ENCODE measurements around the gene DYRK1B. TPM values are rescaled to one million over a fixed set of nuclear protein-coding genes. Genes with fewer than 3 reads are reported as not detected.

Gene DYRK1B
- total RNA-seq, 1 experiment from 2014 or later: 2.4 TPM

DNA sequence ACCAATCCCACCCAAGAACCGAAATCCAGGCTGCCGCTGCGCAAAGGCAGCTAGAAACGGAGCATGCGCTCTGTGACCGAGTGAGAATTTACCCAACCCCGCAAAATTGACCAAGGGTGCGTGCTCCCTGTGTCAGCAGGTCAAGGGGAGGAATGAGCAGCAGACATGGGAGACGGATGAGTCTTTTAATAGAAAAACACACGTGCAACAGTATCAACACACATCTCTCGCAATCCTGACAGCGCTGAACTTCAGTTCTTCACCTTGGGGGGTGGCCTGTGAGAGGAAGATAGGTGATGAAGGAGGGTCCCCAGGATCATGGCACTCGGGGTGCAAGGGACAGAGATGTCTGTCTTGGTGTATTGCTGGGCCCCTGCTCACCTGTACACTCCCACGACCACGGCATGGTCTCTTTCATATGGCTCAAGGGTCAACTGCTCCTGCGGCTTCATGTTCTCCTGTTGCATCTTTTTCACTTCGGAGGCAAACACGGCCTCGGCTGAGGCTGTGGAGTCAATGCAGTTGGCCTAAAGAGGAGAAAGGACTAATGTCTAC is 402 bp upstream of the DYRK1B start:
- Histone ChIP-seq H3K4me2 (ENCODE audit: low read length) (0 out of 2 replicates have a peak overlapping the region, but pooled peaks have one; percentile 22), H4K20me1 (ENCODE audit: low read length) (0 out of 2 replicates have a peak, but pooled peaks cover 2% of the 10 kb centered on the region), H3K27me3 (ENCODE audit: low read length) (no peaks in the 10 kb centered on the region), H2AFZ (ENCODE audit: low read length) (no peak overlapping the region), H3K27ac (ENCODE audit: low read length) (no peak overlapping the region), H3F3A (ENCODE audit: low read length, unreplicated experiment) (no peaks in the 10 kb centered on the region), H3K36me3 (ENCODE audit: low read depth, low read length) (peaks cover 37% of the 10 kb centered on the region), H3K9ac (ENCODE audit: low read length) (no peak overlapping the region), H3K9me3 (ENCODE audit: low read length) (no peaks in the 10 kb centered on the region), H3K9me2 (replicated peaks; ENCODE audit: low read length) (no peaks in the 10 kb centered on the region), H3K79me2 (ENCODE audit: low read length) (peaks cover 4% of the 10 kb centered on the region; the same call in 1 of the 2 replicates), H3K4me3 (ENCODE audit: low read length) (peak overlapping the region; percentile 73; the same call in 1 of the 2 replicates), H3K4me1 (ENCODE audit: insufficient read depth, low read length) (peaks cover 4% of the 10 kb centered on the region; the same call in 1 of the 2 replicates)
- intact Hi-C loops (cut with micrococcal nuclease): no loop called here
- CTCF ChIA-PET: interaction anchor here (0.9 to 1.1 kb wide), 2 partner anchors 11 to 136 kb away, joined by 3 to 4 read pairs; no protein-coding TSS in a partner anchor
- no TSS peak for BruUV-seq (replicated peaks)
- DNase-seq: no peak
- no peak for ATAC-seq
- TF ChIP-seq, protein P1, sequence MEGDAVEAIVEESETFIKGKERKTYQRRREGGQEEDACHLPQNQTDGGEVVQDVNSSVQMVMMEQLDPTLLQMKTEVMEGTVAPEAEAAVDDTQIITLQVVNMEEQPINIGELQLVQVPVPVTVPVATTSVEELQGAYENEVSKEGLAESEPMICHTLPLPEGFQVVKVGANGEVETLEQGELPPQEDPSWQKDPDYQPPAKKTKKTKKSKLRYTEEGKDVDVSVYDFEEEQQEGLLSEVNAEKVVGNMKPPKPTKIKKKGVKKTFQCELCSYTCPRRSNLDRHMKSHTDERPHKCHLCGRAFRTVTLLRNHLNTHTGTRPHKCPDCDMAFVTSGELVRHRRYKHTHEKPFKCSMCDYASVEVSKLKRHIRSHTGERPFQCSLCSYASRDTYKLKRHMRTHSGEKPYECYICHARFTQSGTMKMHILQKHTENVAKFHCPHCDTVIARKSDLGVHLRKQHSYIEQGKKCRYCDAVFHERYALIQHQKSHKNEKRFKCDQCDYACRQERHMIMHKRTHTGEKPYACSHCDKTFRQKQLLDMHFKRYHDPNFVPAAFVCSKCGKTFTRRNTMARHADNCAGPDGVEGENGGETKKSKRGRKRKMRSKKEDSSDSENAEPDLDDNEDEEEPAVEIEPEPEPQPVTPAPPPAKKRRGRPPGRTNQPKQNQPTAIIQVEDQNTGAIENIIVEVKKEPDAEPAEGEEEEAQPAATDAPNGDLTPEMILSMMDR (conservative IDR thresholded peaks at IDR 0.05; ENCODE audit: low read depth, low read length): no peak
- TF ChIP-seq EZH2phosphoT487 (IDR thresholded peaks at IDR 0.05; ENCODE audit: borderline replicate concordance, low read length): no peak
- TF ChIP-seq EZH2 (IDR thresholded peaks at IDR 0.05; ENCODE audit: low read length, unreplicated experiment): no peak
- POLR2A ChIA-PET (ENCODE audit: unreplicated experiment): interaction anchor here (1.2 kb wide), 1 partner anchor 398 kb away, joined by 3 read pairs; the partner anchor contains the start of gene RPS16

- Histone ChIP-seq H4K20me1 (ENCODE audit: low read length) (no peaks in the 10 kb centered on the region), H3F3A (ENCODE audit: low read length, unreplicated experiment) (no peaks in the 10 kb centered on the region), H3K36me3 (ENCODE audit: low read depth, low read length) (peaks cover 27% of the 10 kb centered on the region), H2AFZ (ENCODE audit: low read length) (no peak overlapping the region), H3K4me2 (ENCODE audit: low read length) (peak overlapping the region; percentile 80), H3K27ac (ENCODE audit: low read length) (no peak overlapping the region), H3K27me3 (ENCODE audit: low read length) (no peaks in the 10 kb centered on the region), H3K9me2 (replicated peaks; ENCODE audit: low read length) (no peaks in the 10 kb centered on the region), H3K79me2 (ENCODE audit: low read length) (no peaks in the 10 kb centered on the region), H3K9me3 (ENCODE audit: low read length) (no peaks in the 10 kb centered on the region), H3K4me1 (ENCODE audit: insufficient read depth, low read length) (peaks cover 4% of the 10 kb centered on the region; the same call in 1 of the 2 replicates), H3K9ac (ENCODE audit: low read length) (peak overlapping the region; percentile 15; the same call in 1 of the 2 replicates), H3K4me3 (ENCODE audit: low read length) (peak overlapping the region; percentile 73; the same call in 1 of the 2 replicates)
- ChIA-PET POLR2A (ENCODE audit: unreplicated experiment) (interaction anchor here (0.6 kb wide), 1 partner anchor 50 kb away, joined by 17 read pairs; no protein-coding TSS in a partner anchor), CTCF (no interaction called here)
- no TSS peak for BruUV-seq (replicated peaks)
- intact Hi-C loops (cut with micrococcal nuclease): no loop called here
- ATAC-seq (no peak; the same call in 1 of the 2 replicates), DNase-seq (no peak)
- TF ChIP-seq, protein P1 (conservative IDR thresholded peaks at IDR 0.05; ENCODE audit: low read depth, low read length): no peak
- TF ChIP-seq EZH2phosphoT487 (IDR thresholded peaks at IDR 0.05; ENCODE audit: borderline replicate concordance, low read length): no peak
Measured at GRCh38 chr19:39833160-39833463, 850 bp downstream of the DYRK1B start.
